GM20000 (cell line): Measurements from ENCODE around the gene SRR.
A peak's percentile ranks its signal among the peaks of the same experiment; 100 is the strongest.

ENCODE experiments used
- DNase-seq: peaks from one replicate; pipeline ENCODE4 v3.0.0; 2012; ENCODE audit warnings: low spot score
- TF ChIP-seq, protein P1 (sequence below): IDR thresholded peaks from 2 replicates; pipeline ENCODE4 v1.5.1; 2012; ENCODE audit warnings: mild to moderate bottlenecking, control low read depth; ENCODE audit errors: extremely low read depth, missing control alignments

Gene SRR

DNA sequence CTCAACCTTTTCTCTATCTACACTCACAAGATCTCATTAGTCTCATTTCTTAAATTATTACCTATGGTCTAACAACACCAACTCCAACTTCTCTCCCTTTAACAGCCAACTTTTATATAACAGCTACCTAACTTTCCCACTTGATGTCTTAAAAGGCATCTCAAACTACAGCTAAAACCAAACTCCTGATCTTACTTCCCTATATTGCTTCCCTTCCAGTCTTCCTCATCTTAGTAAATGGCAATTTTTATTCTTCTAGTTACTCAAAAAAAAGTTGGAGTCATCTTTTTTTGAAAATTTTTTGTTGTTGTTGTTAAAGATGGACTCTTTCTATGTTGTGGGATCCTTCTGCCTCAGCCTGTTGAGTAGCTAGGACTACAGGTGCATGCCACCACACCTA lies 15.3 kb downstream of the SRR start:
- DNase-seq, result no peak
- TF ChIP-seq, protein P1, sequence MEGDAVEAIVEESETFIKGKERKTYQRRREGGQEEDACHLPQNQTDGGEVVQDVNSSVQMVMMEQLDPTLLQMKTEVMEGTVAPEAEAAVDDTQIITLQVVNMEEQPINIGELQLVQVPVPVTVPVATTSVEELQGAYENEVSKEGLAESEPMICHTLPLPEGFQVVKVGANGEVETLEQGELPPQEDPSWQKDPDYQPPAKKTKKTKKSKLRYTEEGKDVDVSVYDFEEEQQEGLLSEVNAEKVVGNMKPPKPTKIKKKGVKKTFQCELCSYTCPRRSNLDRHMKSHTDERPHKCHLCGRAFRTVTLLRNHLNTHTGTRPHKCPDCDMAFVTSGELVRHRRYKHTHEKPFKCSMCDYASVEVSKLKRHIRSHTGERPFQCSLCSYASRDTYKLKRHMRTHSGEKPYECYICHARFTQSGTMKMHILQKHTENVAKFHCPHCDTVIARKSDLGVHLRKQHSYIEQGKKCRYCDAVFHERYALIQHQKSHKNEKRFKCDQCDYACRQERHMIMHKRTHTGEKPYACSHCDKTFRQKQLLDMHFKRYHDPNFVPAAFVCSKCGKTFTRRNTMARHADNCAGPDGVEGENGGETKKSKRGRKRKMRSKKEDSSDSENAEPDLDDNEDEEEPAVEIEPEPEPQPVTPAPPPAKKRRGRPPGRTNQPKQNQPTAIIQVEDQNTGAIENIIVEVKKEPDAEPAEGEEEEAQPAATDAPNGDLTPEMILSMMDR, result no peak

DNA sequence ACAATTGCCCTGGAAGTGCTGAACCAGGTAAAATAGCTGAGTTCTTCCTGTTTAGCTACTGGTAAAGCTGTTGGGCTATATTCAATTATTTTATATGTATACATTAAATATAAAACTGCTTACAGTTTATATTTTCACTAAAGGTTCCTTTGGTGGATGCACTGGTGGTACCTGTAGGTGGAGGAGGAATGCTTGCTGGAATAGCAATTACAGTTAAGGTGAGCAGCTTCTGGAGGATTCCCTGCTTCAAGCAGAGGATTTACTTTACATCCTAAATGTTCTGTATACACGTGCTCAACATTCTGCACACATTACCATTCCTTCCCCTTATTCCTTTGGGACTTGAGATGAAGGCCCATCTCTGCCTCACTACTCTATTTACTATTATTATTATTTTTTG lies 17.6 kb downstream of the SRR start:
- DNase-seq, result no peak
- TF ChIP-seq, protein P1, result no peak

DNA sequence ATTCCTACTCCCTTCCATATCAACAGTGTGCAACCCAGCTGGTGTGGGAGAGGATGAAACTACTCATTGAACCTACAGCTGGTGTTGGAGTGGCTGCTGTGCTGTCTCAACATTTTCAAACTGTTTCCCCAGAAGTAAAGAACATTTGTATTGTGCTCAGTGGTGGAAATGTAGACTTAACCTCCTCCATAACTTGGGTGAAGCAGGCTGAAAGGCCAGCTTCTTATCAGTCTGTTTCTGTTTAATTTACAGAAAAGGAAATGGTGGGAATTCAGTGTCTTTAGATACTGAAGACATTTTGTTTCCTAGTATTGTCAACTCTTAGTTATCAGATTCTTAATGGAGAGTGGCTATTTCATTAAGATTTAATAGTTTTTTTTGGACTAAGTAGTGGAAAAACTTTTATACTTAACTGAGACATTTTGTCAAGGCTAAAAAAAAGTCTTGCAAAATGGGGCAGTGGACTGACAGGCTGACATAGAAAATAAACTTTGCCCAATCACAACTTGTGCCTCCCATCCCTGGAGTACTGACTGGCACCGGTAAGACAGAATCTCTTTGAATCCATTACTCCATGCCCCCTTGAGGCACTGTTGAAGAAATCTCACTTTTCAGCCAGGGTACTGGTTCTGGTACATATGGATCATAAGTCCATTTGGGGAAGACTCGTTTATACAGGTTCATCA lies 20.0 kb downstream of the SRR start:
- no peak for DNase-seq
- TF ChIP-seq, protein P1, result no peak

DNA sequence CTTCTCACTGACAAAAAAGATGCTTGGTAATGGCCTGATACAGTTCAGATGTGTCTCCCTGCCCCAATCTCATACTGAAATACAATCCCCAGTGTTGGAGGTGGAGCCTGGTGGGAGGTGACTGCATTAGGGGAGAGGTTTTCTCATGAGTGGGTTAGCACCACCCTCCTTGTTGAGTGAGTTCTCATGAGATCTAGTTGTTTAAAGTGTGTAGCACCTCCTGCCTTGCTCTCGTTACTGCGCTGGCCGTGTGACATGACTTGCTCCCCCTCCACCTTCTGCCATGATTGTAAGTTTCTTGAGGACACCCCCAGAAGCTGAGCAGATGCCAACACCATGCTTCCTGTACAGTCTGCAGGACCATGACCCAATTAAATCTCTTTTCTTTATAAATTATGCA lies 27.6 kb downstream of the SRR start:
- TF ChIP-seq, protein P1, result no peak
- DNase-seq, result no peak

DNA sequence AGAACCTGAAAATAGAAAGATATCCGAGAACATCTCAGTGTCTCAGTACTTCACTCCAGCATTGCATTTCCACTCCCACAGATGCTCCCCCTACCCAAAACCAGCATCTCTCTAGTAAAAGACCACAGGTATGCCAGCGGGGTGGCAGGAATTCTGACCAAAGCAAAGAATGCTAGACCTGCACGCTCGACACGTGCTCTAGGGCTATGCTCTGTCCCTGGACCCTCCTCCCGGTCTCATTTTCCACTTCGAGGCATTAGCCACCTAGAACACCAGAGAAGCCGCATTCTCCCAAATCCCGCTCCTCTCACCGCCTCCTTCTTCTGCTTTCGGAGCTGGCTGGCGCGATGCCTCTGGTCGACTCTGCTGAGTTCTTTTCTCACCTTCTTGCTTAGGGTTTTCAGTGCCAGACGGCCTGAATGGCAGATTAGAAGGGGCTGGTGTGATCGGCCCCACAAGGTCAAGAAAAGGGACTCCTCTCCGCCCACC lies 32.0 kb downstream of the SRR start:
- no peak for DNase-seq
- TF ChIP-seq, protein P1, result no peak

DNA sequence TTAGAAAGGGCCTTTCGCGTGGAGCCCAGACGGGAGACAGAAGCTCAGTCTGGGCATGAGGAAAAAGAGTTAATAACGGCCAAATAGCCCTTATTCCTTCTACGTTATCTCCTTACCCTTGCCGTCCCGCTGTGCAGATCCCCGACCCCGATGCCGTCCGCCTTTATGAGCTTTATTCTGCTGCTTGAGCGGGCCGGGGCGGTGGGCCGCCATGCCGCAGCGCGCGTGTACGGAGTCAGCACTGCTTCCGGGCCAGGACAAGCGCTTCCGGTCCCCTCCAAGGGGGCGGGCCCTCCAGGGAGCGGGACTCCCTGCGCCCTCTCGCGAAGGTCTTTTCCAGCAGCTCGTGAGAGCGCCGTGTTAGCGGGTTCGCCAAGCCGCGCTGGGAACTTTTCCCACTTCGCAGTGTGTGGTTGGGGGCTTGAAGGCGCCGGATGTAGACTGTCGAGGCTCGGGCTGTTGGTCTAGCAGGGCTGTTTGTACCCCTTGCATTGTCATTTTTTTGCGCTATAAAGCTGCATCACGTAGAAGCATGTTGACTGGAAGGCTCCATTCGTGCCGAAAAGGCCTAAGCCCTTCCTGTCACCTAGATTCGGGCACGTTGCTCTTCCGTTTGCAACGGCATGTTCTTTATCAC lies 32.6 kb downstream of the SRR start, which contains the start of gene TSR1:
TSR1 (minus strand) TSS at position 243 of the 637 bp plus-strand sequence; CDS start at position 213, 30 bp downstream.
- TF ChIP-seq, protein P1, result peak; percentile 35
- peak; percentile 99 for DNase-seq

DNA sequence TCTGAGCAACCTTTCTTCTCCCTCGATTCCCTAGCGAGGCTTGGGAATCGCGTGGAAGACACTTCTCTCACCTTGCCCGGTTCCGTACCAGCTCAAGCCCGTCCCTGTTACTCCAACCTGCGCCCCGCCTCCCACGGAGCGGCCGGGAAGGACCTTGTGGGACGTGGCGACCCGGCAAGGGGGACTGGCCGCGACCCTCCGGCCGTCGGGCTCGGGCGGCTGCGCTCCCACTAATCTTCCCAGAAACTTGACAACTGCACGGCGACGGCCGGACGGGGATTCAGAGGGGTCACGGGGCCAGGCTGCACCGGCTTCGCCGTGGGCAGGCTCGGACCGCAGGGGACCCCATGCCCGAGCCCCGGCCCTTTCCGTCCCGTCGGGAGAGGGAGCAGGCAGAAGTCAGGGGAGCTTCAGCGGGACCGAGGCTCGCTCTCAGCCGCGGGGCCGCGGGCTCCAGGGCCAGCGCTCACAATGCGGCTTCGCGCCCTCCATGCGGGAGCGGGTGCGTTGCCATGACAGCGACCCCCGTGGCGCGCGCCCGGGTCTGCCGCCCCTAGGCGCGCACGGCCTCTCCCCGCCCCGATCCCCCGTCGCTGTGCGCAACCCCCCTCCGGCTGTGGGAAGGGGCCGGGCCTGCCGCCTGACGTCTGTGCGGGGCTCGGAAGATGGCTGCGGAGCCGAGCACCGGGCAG lies 33.2 kb downstream of the SRR start, which contains the start of gene SGSM2:
SGSM2 (plus strand) TSS at position 650 of the 692 bp plus-strand sequence. CDS start 188 bp downstream, outside the sequence.
- DNase-seq, result peak; percentile 95
- TF ChIP-seq, protein P1, result no peak
